IPS-18c (cell line): ENCODE results near the gene GRM5.
A peak's percentile ranks its signal among the peaks of the same experiment; 100 is the strongest.
"Not testable (repeated sequence)": the region's sequence is repeated elsewhere in the genome, so short reads cannot be mapped to it uniquely, and the experiment has no call there.

Experiments used
- H3K4me3 ChIP-seq: 2 replicates; pipeline ENCODE4 v1.7.0; 2013; ENCODE audit warnings: low read depth, mild to moderate bottlenecking, low read length, moderate library complexity; ENCODE audit not compliant: insufficient read depth
- H3K9me3 ChIP-seq: one replicate; pipeline ENCODE4 v1.6.1; 2013; ENCODE audit warnings: mild to moderate bottlenecking, low read length, moderate library complexity; ENCODE audit not compliant: control insufficient read depth, insufficient read depth

The GRM5 gene

DNA sequence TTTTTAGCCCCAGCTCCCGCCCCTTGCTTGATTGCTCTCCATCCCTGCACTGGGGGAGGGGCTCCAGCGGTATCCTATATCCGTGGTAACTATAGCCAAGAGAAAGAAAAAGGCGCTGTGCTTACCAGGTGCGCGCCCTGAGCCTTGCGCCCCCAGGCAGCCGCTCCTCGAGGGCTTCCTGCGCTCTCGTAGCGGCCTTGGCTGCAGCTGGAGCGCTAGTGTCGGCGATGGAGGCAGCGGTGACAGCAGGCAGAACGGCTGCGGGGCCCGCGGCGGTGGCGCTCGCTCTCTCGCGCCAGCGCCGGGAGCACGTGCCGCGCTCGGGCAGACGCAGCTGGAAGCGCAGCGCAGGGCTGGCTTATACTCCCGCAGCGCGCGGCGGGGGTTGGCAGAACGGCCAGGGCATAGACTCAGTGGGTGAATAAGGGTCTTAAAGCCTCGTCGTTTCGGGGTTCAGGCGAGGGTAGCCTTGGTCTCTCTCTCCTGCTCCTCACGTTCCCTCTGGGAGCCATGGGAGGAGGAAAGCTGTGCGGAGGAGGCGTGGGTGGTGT, at the start of gene GRM5:
Gene GRM5 (minus strand): TSS at position 332 of the 551 bp plus-strand sequence. CDS start 18,110 bp downstream, outside the sequence.
- peak within 1 kb of the TSS; percentile 15; the same call in 1 of the 2 replicates for H3K4me3 ChIP-seq
- not testable (repeated sequence) for H3K9me3 ChIP-seq

DNA sequence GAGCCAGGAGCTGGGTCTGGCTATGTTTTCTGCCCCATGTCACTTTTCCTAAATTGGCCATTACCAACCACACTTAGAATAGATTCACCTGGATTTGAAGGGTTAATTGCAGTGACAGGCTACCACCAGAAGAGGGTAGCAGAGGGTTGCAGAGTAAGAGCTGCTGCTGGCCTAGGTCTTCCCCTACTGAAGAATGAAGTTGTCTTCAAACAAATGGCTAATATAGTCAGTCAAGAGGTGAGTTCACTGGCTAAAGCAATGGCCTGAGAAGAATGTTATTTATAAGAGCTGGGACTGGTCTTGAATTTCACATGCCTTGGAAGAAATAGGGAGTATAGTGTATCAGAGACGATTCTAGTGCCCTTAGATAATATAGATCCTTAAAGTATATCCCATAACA, 32.2 kb upstream of the GRM5 start:
- not testable (repeated sequence) for H3K4me3 ChIP-seq, H3K9me3 ChIP-seq

DNA sequence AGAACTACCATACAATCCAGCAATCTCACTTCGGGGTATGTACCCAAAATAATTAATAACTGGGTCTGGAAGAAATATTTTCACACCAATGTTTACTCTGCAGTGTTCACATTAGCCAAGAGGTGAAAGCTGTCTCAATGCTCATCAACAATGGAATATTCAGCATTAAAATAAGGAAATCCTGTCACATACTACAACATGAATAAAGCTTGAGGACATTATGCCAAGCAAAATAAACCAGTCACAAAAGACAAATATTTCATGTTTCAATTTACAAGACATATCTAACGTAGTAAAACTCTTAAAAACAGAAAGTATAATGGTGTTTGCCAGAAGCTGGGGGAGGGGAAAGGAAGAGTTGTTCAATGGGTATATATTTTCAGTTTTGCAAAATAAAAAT, 28.0 kb upstream of the GRM5 start:
- not testable (repeated sequence) for H3K9me3 ChIP-seq, H3K4me3 ChIP-seq

DNA sequence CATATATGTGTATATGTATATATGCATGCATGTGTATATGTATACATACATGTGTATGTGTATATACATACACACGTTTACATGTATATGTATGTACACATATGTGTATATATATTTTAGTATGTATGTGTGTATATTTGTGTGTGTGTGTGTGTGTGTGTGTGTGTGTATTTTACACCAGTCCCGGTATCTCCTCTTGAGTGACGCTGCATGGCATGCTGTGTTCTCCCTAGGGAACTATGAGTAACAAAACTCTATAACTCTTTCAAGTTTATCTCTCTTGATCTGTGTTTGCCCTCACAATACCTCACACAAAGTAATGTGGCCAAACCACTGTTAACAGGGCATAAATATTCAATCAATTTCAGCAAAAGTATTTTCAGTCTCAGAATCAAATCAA, 19.2 kb upstream of the GRM5 start:
- not testable (repeated sequence) for H3K4me3 ChIP-seq, H3K9me3 ChIP-seq

DNA sequence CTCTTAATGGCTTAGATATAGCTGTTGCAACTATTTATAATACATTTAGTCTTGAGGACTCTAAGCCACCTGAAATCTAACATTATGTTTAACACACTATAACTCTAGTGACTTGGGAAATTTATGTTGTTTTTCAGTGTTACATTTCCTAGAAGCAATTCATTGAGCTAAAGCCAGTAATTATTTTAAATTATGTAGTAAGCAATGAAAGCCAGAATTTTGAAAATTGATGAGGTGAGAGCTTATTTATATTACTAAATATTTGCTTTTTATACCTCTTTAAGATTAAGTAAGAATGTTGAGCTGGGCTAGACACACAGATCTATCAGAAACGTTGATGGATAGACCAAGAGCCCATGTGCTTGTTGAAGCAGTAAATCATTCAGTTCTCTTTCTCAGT, 5.1 kb upstream of the GRM5 start:
- not testable (repeated sequence) for H3K9me3 ChIP-seq, H3K4me3 ChIP-seq

DNA sequence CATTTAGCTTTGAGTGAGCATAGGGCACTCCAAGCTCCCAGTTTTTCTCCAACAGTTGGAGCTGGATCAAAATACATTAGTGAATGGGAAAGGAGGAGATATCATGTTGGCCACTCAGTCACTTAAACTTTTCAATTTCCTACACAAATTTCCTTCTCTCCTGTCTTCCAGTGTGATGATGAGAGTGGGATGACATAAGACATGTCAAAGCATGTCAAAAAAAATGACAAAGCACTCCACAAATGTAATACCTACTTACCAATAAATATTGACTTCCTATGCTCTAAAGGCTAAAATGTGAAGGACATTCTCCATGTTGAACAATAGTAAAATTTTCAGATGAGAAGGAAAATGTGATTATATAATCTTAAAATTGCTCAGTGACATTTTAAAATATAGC, 1.5 kb upstream of the GRM5 start:
- Histone ChIP-seq H3K9me3 (no peaks in the 10 kb centered on the region), H3K4me3 (no peak overlapping the region)

DNA sequence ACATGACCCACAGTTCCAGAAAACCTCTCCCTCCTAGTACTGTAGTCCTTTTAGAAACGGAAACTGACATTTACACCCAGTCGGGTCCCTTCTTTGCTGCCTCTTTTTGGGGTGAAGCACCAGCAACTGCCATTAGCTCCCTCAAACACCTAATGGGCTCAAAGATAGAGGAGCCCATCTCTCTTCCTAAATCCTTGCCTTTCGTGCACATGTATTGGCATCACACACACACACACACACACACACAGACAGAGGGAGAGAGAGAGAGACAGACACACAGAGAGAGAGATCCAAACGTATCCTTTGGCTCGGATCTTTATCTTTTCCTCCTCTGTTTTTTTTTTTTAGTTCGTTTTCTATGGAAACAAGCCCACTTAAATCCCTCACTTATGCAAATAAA, 716 bp downstream of the GRM5 start:
- no peaks in the 10 kb centered on the region for H3K9me3 ChIP-seq
- H3K4me3 ChIP-seq = no peak overlapping the region

DNA sequence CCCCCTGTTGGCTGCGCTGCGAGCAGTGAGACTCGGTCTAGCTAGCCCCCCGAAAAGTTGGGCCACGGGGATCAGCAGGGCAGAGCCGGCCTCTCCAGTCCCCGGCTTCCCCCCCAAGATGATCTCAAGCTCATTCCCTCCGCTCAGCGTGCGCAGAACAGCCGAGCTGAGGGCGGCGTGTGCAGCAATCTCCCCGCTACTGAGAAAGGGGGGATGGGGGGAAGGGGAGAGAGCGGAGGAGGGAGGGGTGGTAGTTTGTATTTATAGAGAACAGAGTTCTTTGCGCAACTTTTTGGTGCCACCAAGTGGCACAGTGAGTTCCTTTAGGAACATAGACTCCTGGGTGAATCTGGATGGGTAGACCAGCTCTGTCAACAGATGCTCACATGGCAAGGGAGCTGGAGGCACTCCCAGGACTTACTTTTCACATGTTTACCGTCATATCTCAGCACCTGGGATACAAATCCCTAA, 2.3 kb downstream of the GRM5 start:
- H3K4me3 ChIP-seq = not testable (repeated sequence)

DNA sequence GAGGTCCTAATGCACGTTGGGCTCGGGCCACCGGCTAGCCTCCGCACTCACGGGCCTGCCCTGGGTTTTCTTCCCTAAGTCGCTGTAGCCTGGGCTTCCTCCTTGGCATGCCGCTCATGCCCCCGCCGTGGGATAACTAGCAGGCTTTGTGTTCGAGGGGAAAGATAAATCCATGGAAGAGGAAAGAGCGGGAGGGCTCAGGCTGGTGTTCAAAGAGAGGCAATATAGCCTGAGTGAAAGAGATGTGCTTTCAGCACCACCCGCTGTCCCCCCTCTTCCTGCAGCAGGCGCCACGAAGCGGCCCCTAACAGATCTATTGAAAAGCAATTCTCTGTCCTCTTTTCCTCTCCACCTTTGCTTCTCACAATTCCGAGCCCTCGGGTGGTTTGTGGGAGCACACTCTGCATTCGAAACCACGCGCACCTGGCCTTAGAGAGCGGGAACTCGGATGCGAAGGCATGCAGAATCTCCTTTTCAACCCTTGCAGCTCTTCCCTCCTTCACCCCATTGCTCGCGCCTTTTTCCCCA, 2.9 kb downstream of the GRM5 start:
- H3K4me3 ChIP-seq = 0 out of 2 replicates have a peak overlapping the region, but pooled peaks have one; percentile 9
- H3K9me3 ChIP-seq = not testable (repeated sequence)

More for the DNA sequence above, 2.3 kb downstream of the GRM5 start:
- not testable (repeated sequence) for H3K9me3 ChIP-seq

DNA sequence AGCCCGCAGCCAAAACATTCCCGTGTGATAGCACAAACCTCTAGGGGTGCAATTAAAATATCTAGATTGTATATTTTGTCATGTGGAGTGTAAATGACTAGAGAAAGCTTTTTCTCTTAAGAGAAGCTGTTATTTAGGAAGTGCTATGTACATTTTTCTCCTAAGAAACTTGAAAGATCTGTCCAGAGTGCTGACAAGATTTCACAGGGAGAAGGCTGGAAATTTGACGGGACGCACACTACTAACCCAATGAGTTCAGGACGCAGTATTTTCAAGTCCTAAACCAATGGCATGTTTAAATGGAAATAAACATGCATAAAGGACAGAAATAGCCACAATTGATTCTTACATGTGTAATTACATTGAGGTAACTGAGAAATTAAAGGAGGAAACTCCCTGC, 3.9 kb downstream of the GRM5 start:
- not testable (repeated sequence) for H3K4me3 ChIP-seq, H3K9me3 ChIP-seq

DNA sequence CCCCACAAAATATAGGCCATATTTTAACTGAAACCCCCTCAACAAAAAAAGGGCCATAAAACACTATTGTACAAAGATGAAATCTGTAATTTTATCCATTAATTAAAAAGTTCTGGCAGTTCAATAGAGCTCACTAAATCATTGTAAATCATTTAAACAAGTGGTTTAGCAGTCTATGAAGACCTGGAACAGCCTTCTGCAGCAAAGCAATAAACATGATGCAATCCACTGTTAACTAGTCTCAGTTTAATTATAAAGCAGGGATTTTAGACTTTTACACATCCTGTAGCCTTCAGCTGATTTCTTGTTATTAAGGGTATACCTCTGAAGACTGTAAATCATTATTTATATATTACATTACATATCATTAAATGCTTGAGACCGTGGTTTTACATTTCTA, 8.4 kb downstream of the GRM5 start:
- not testable (repeated sequence) for H3K9me3 ChIP-seq, H3K4me3 ChIP-seq

DNA sequence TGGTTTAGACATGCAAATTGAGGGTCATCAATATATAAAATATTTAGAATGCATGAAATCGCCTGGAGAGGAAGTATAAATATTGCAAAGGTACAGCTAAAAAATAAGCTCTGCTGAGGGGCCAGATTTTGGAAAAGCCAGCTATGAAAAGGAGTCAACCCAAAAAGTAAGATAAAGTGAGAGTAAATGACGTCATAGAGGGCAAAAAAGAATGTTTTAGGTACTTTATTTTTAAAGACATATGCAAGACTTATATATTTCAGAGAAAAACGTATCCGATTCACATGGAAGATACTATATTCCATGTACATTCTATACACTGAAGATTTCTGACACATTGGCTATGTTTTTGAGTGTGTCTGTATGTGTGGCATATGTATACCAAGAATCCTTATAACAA, 13.6 kb downstream of the GRM5 start:
- H3K4me3 ChIP-seq = no peak overlapping the region
- H3K9me3 ChIP-seq = no peaks in the 10 kb centered on the region

DNA sequence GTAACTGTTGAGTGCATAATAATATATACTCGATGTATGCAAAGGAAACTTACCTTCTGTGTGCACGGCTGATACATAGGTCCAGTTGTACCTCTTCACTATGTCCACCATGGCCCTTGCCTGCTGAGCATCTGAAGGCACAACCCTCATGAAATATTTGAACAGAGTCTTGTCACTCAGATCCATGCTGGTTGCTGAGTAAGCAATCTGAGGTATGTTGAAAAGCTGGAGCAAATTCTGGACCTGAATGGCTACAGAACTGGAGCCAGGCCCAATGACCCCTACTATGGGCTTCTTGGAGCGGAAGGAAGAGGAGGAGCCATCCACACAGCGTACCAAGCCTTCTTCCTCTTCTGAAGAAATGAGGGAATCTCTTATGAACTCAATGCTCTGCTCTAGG, 18.6 kb downstream of the GRM5 start:
- not testable (repeated sequence) for H3K9me3 ChIP-seq, H3K4me3 ChIP-seq

DNA sequence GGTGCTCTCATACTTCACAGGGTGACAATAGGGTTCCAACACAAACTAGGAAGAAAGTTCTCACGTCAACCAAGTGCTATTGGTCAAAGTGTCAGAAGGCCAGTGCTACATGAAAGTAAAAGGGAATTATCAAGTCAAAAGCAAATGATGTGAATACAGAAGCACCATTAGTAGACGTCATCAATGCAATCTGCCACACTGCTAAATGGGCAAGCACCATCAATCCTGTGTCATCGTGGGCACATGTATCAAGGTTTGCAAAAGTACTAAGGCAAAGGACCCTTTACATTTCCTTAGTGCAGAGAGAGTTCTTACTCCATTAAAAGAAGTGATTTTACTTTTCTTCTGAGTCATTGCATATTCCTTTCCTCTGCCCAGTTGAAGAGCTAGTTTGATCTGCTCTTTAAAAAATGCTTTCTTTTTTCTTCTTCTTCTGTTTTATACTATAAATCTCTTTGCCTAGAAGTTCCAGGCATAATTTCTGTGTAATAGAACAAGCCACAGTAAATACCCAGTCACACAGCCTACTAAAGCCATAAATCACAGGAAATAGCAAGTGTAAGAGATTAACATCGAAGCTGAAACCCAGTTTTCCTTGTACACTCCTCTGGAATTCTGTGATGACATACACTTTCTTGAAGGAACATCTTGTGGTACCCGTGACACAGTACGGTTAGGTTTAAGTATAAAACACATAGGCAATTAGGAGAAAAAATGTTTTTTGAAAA, 21.8 kb downstream of the GRM5 start:
- not testable (repeated sequence) for H3K4me3 ChIP-seq, H3K9me3 ChIP-seq

DNA sequence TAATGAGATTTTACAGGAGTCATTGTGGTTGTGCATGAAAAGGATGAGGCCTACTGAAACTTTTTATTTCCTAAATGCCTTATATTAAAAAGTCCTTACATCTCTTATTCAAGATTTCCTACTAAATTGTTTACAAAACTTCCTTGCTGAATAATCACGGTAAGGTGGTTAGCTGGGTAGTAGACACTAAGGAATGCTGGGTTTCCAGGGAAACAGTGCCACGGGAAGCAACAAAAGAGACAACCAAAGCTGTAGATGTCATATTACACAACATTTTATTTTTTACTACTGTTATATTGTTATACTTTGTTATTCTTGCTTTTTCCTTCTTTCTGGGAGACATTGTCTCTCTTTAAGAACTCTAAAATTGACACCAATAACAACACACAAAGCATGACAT, 36.1 kb downstream of the GRM5 start:
- H3K4me3 ChIP-seq, H3K9me3 ChIP-seq: not testable (repeated sequence)

DNA sequence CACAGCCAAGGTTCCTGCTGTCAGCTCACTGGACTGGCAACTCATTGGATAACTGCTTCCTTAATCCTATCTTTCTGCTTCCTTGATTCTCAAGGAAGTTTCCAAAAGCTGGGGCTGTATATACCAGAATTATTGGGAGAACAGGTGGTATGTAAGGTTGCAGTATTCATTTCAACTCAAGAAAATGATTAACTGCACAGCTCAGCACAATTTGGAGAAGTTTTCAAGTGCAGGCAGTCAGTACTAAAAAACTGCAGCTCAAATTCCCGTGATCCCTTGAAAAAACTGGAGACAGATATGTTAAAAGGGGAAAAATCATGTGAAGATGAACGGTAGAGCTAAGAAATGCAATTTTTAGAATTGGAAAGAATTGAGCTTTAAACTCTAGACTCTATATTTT, 44.4 kb downstream of the GRM5 start:
- H3K4me3 ChIP-seq = no peak overlapping the region
- no peaks in the 10 kb centered on the region for H3K9me3 ChIP-seq

DNA sequence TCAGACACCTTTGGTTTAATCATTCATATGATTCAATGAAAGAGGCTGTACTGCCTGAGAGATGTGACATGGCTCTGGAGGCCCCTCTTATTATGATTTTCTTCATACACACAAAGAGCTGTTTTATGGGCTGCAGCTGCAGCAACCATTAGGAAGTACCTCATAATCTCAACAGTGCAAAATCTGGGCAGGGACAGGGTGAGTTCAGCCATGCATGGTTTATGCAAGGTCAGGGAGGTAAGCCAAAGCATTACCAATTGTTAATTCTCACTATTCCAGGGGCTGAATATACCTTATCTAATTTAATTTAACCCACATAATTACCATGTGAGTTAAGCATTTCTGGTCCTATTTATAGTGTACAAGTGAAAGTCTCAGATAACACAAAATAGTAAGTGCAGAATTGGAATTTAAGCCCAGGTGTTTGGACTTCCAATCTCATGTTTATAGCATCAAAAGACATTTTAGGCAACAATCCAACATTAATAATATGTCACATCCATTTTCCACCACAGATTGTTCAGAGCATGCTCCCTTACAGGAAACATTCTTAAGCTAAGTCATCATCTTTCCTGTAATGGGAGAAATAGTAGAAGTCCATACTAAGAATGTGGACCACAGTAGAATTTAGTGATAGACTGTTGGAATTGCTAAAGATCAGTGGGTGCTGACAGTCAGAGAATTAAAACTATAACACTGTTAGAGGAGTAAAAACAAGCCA, 45.8 kb downstream of the GRM5 start:
- H3K9me3 ChIP-seq, H3K4me3 ChIP-seq: not testable (repeated sequence)

DNA sequence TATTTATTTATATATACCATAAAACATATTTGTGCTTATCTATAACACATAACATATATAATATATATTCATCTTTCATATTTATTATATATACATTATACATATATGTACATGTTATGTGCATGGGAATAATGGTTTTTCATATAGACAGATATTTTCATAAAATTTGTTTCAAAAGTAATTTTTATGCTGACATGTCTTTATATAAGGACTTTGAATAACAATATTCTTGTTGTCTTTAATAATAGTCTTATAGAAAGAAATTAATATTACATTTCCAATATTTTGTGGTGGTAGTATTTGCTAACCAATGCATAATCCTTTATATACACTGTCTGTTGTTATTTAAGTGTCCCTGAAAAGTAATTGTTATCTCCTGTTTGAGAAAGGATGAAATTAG, 49.6 kb downstream of the GRM5 start:
- Histone ChIP-seq H3K4me3 (no peak overlapping the region), H3K9me3 (no peaks in the 10 kb centered on the region)
